HepG2 (cell line): ENCODE measurements around the gene SCN9A. TPM values are rescaled to one million over a fixed set of nuclear protein-coding genes. Genes with fewer than 3 reads are reported as not detected.

Experiments
- ATAC-seq: fragments of 200-7000 bp; cut with Tn5 transposase; 3 replicates; pipeline ENCODE4 v1.9.1; 2020; ENCODE audit warnings: mild to moderate bottlenecking, moderate library complexity
- BruUV-seq: library from RNA; stranded (reverse); fragments of 400-500 nt; replicated peaks from 2 replicates; lab custom pipeline; 2021; lab: Mats Ljungman, UMichigan
- CTCF ChIA-PET: fragments of 300-600 bp; formaldehyde crosslinking; extraction: SDS; loops from one replicate; lab custom pipeline; 2021; ENCODE audit warnings: low total read pairs, inconsistent platforms, low intra/inter-chr PET ratio; lab: Yijun Ruan, JAX
- POLR2A ChIA-PET: fragments of 350-600 bp; sonication (Branson Sonifier 250); formaldehyde crosslinking; loops from one replicate; lab custom pipeline; 2020; ENCODE audit warnings: antibody characterized with exemption, inconsistent platforms; lab: Yijun Ruan, JAX
- DNase-seq: peaks from one replicate; pipeline ENCODE4 v3.0.0-alpha.2; 2015; ENCODE audit warnings: low spot score
- FAIRE-seq: peaks from 3 replicates; lab custom pipeline; 2011; peaks lifted over from hg19 to GRCh38; lab: Jason Lieb, UNC
- H2AFZ ChIP-seq: one replicate; pipeline ENCODE4 v1.6.1; 2011; ENCODE audit warnings: low read length, inconsistent platforms
- H3K27ac ChIP-seq: fragments of 300-600 bp; 3 replicates; pipeline ENCODE4 v1.8.0; 2011; ENCODE audit warnings: mixed run types, mild to moderate bottlenecking, mixed read lengths, low read length, inconsistent platforms; ENCODE audit not compliant: insufficient read depth; ENCODE audit errors: extremely low read length
- H3K27me3 ChIP-seq, 2 experiments: fragments of 200-600 bp in 1 of 2; 2 replicates in 1 of 2; 3 replicates in 1 of 2; pipeline versions ENCODE4 v1.6.0 to v1.8.0; 2011; ENCODE audit warnings: low read length in 2 of 2, mild to moderate bottlenecking in 2 of 2, moderate library complexity in 2 of 2, inconsistent platforms in 1 of 2; ENCODE audit not compliant: insufficient read depth in 2 of 2, control insufficient read depth in 1 of 2
- H3K36me3 ChIP-seq, 2 experiments: fragments of 200-600 bp in 1 of 2; replicated peaks in 1 of 2; 2 replicates in 1 of 2; 3 replicates in 1 of 2; pipeline versions ENCODE4 v1.5.1 to v1.8.0; 2011; ENCODE audit warnings: low read length in 2 of 2, inconsistent platforms in 1 of 2; ENCODE audit not compliant: insufficient read depth in 2 of 2, control insufficient read depth in 1 of 2
- H3K4me1 ChIP-seq: 2 replicates; pipeline ENCODE4 v1.5.1; 2012; ENCODE audit warnings: low read length, inconsistent platforms; ENCODE audit not compliant: insufficient read depth
- H3K4me2 ChIP-seq: 2 replicates; pipeline ENCODE4 v1.6.0; 2011; ENCODE audit warnings: low read depth, low read length, inconsistent platforms
- H3K4me3 ChIP-seq, 3 experiments: fragments of 200-600 bp in 1 of 3; sonication (generic), shearing (Covaris generic) in 1 of 3; replicated peaks in 1 of 3; 2 replicates each; pipeline ENCODE4 v1.5.1; 2011 to 2016; ENCODE audit warnings: low read length in 3 of 3, inconsistent platforms in 2 of 3, low read depth in 2 of 3, mild to moderate bottlenecking in 2 of 3, control low read depth in 1 of 3, mixed read lengths in 1 of 3; ENCODE audit not compliant: insufficient read depth in 1 of 3
- H3K79me2 ChIP-seq: one replicate; pipeline ENCODE4 v1.6.1; 2011; ENCODE audit warnings: low read length, inconsistent platforms; ENCODE audit not compliant: insufficient read depth
- H3K9ac ChIP-seq: 2 replicates; pipeline ENCODE4 v1.6.0; 2011; ENCODE audit warnings: mild to moderate bottlenecking, low read depth, low read length, inconsistent platforms; ENCODE audit not compliant: insufficient read depth
- H3K9me3 ChIP-seq: 2 replicates; pipeline ENCODE4 v1.5.1; 2012; ENCODE audit warnings: mild to moderate bottlenecking, low read length
- H4K20me1 ChIP-seq: 2 replicates; pipeline ENCODE4 v1.6.0; 2011; ENCODE audit warnings: inconsistent platforms, mild to moderate bottlenecking, low read length, moderate library complexity; ENCODE audit not compliant: insufficient read depth
- JUND ChIP-seq: sonication (generic); formaldehyde crosslinking; IDR thresholded peaks from 2 replicates; pipeline ENCODE4 v1.8.0; 2022; ENCODE audit warnings: mild to moderate bottlenecking, missing genetic modification reagents
- NONO ChIP-seq, 2 experiments: fragments of 450-650 bp in 1 of 2; sonication (generic) in 1 of 2; formaldehyde crosslinking in 1 of 2; IDR thresholded peaks in 1 of 2; conservative IDR thresholded peaks in 1 of 2; 2 replicates each; pipeline versions ENCODE4 v1.6.1 to v1.8.0; 2017 to 2022; ENCODE audit warnings: mild to moderate bottlenecking in 1 of 2, missing genetic modification reagents in 1 of 2, moderate library complexity in 1 of 2
- TCF7L2 ChIP-seq: IDR thresholded peaks from 2 replicates; pipeline ENCODE4 v1.6.1; 2011; ENCODE audit warnings: mild to moderate bottlenecking, low read depth, low read length, moderate library complexity
- ZC3H13 ChIP-seq: sonication (generic); formaldehyde crosslinking; IDR thresholded peaks from 2 replicates; pipeline ENCODE4 v1.8.1; 2023; ENCODE audit warnings: mild to moderate bottlenecking, missing genetic modification reagents, moderate library complexity
- ZMYM4 ChIP-seq: sonication (generic); formaldehyde crosslinking; IDR thresholded peaks from 2 replicates; pipeline ENCODE4 v1.8.1; 2023; ENCODE audit warnings: mild to moderate bottlenecking, missing genetic modification reagents
- ZNF124 ChIP-seq: sonication (generic); formaldehyde crosslinking; IDR thresholded peaks from 2 replicates; pipeline ENCODE4 v1.4.0; 2020; ENCODE audit warnings: missing genetic modification reagents
- ZNF232 ChIP-seq: sonication (generic); formaldehyde crosslinking; IDR thresholded peaks from 2 replicates; pipeline ENCODE4 v1.4.0; 2020; ENCODE audit warnings: missing genetic modification reagents, borderline replicate concordance
- ZNF34 ChIP-seq: sonication (generic); formaldehyde crosslinking; IDR thresholded peaks from 2 replicates; pipeline ENCODE4 v1.4.0; 2020; ENCODE audit warnings: mild to moderate bottlenecking, missing genetic modification reagents, borderline replicate concordance
- ZNF557 ChIP-seq: sonication (generic); formaldehyde crosslinking; IDR thresholded peaks from 2 replicates; pipeline ENCODE4 v1.4.0; 2020; ENCODE audit warnings: missing genetic modification reagents
- ZNF788 ChIP-seq: sonication (generic); formaldehyde crosslinking; IDR thresholded peaks from 2 replicates; pipeline ENCODE4 v1.5.0; 2020; ENCODE audit warnings: mild to moderate bottlenecking, missing genetic modification reagents, borderline replicate concordance
- ZSCAN9 ChIP-seq: IDR thresholded peaks from 2 replicates; pipeline ENCODE4 v1.6.1; 2016; ENCODE audit warnings: borderline replicate concordance
- WGBS: methylation state at CpG from one replicate; pipeline ENCODE4 v1.1.6; 2017; ENCODE audit warnings: low lambda C conversion rate; 5-methylcytosine and 5-hydroxymethylcytosine counted together
- in situ Hi-C: cut with HindIII; loops from 2 replicates; pipeline ENCODE4 v1.10.0; 2017; ENCODE audit warnings: low pct_unique_long_range_greater_than_20kb; ENCODE audit not compliant: extremely low pct_ligation_motif_present
- intact Hi-C: fragments of 100-400 bp; cut with micrococcal nuclease; formaldehyde crosslinking; loops from one replicate; pipeline ENCODE4 v1.10.0; 2022; ENCODE audit not compliant: unreplicated experiment
- polyA plus RNA-seq, 8 experiments: library from polyadenylated mRNA; depleted of rRNA in 3 of 8; stranded (reverse) in 7 of 8; unstranded in 1 of 8; fragments of >200 nt; fragmentation: Illumina TruSeq in 4 of 8; extraction: Trizol in 4 of 8; gene quantifications; 2 replicates each; pipeline versions ENCODE4 v1.2.1 to v1.2.3, GENCODE V29; 2011 to 2016; ENCODE audit warnings: low read depth in 4 of 8, missing spikeins in 1 of 8, mixed read lengths in 1 of 8; ENCODE audit not compliant: insufficient read depth in 1 of 8
- total RNA-seq, 5 experiments: library from RNA; depleted of rRNA; stranded (reverse); fragments of >200 nt; fragmentation: Illumina TruSeq; extraction: Trizol; gene quantifications; 2 replicates each; pipeline ENCODE4 v1.2.3, GENCODE V29; 2016; ENCODE audit warnings: low read depth in 1 of 5

The SCN9A gene
- total and polyA plus RNA-seq, 2 of the 13 experiments (the other 11 are each of a cell fraction or from before 2014, with no cell fraction given) = 15.3 to 24.3 TPM

DNA sequence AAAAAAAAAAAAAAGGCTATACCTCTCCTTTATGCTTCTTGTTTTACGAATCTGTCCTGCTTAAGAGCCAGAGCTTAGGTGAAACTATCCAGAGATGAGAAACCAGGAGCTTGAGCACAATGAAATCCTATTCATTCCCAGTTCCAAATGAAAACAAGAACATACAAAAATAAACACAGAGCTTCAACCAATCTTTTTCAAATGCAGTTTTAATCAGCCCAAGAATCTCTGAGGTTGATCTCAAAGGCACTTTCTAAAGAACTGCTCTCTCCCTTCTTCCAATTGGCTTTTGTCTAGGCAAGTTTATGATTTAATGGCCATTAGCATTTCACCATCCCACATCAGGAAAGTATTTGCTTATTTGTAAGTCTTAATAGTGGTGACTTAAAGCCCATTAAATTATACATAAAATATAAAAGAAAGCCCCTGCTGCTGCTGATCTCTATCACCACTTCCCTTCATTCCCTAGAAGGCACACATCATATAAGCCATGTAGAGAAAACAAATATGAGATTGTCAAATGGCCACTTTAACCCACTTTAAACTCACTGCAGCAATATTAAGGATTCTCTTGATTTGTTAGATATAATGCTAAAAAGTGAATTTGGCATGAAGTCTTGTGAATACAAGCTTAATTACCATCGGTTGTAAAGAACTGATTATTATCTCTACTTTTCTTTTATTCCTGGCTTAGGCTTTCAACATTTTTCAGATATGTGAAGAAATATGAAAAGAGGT, 29.3 kb upstream of the SCN9A start (continued):
- TF ChIP-seq ZNF557 (CRISPR knock-in tag) (no peak), ZNF34 (CRISPR knock-in tag) (no peak), ZSCAN9 (CRISPR knock-in tag) (no peak), ZNF232 (CRISPR knock-in tag) (no peak)

DNA sequence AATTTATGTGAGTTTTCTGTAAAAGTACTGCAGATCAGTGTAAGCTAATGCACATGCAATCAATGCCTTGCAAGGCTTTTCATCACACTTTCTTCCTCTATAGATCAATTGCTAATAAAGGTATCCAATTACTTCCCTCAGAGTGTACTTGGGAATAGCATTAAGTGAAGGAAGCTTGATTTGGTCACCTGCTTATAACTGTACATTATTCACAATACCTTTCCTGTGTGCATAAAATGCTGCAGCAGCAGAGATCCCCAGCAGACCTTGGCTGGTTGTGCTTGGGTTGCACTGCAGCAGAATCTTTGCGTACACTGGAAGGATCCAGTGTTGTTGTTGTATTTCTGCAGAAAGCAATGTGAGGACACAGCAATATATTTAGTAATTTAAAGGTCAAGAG, 18.5 kb upstream of the SCN9A start:
- H3K79me2 ChIP-seq = no peaks in the 10 kb centered on the region
- BruUV-seq = no TSS peak
- no peaks in the 10 kb centered on the region for H4K20me1 ChIP-seq
- in situ Hi-C loops = no loop called here
- no peak overlapping the region for H3K9ac ChIP-seq
- no peak overlapping the region for H3K4me3 ChIP-seq
- H3K36me3 ChIP-seq = no peaks in the 10 kb centered on the region
- intact Hi-C loops = no loop called here
- H3K9me3 ChIP-seq = no peaks in the 10 kb centered on the region
- no peak overlapping the region for H3K27ac ChIP-seq
- FAIRE-seq (no peak), DNase-seq (no peak), ATAC-seq (no peak)
- ChIA-PET CTCF (no interaction called here), POLR2A (no interaction called here)
- H2AFZ ChIP-seq = no peak overlapping the region
- H3K27me3 ChIP-seq = no peaks in the 10 kb centered on the region
- H3K4me2 ChIP-seq = no peak overlapping the region
- no peaks in the 10 kb centered on the region for H3K4me1 ChIP-seq
- 95% methylated on average over 1 of the region's 1 CpG for WGBS
- TF ChIP-seq ZNF124 (CRISPR knock-in tag) (no peak), JUND (CRISPR knock-in tag) (no peak), ZMYM4 (CRISPR knock-in tag) (no peak), TCF7L2 (no peak), ZNF788 (CRISPR knock-in tag) (no peak), NONO (IDR thresholded peaks at IDR 0.05) (no peak), NONO (CRISPR knock-in tag; conservative IDR thresholded peaks at IDR 0.05) (no peak), ZC3H13 (no peak)
- TF ChIP-seq, all 625 proteins: peak for 0
